ENCODE data around the gene GABRR1.

Gene GABRR1

GRCh38 chr6:89214197-89214596 lies 3.0 kb downstream of the GABRR1 start:
- DNase-seq, result no peak

- DNase-seq, result no peak
Observed at GRCh38 chr6:89212472-89212871, 4.7 kb downstream of the GABRR1 start.

GRCh38 chr6:89209457-89209856 lies 7.7 kb downstream of the GABRR1 start:
- no peak for DNase-seq

GRCh38 chr6:89208551-89208950 lies 8.6 kb downstream of the GABRR1 start:
- DNase-seq, result no peak

GRCh38 chr6:89205819-89206218 lies 11.3 kb downstream of the GABRR1 start:
- no peak for DNase-seq

- DNase-seq, result no peak
Observed at GRCh38 chr6:89204096-89204495, 13.1 kb downstream of the GABRR1 start.

GRCh38 chr6:89200706-89201215 lies 16.4 kb downstream of the GABRR1 start:
- no peak for DNase-seq

GRCh38 chr6:89199579-89199978 lies 17.6 kb downstream of the GABRR1 start:
- no peak for DNase-seq

GRCh38 chr6:89198235-89198634 lies 18.9 kb downstream of the GABRR1 start:
- no peak for DNase-seq

- DNase-seq, result no peak
Observed at GRCh38 chr6:89197141-89197540, 20.0 kb downstream of the GABRR1 start.

GRCh38 chr6:89194559-89194958 lies 22.6 kb downstream of the GABRR1 start:
- DNase-seq, result no peak

- DNase-seq, result no peak
Observed at GRCh38 chr6:89190741-89191140, 26.4 kb downstream of the GABRR1 start.

- DNase-seq, result no peak
Observed at GRCh38 chr6:89187504-89187903, 29.7 kb downstream of the GABRR1 start.

GRCh38 chr6:89186762-89187161 lies 30.4 kb downstream of the GABRR1 start:
- no peak for DNase-seq

GRCh38 chr6:89184344-89184743 lies 32.8 kb downstream of the GABRR1 start:
- DNase-seq, result no peak

GRCh38 chr6:89183294-89183693 lies 33.9 kb downstream of the GABRR1 start:
- no peak for DNase-seq

GRCh38 chr6:89180971-89181370 lies 36.2 kb downstream of the GABRR1 start:
- no peak for DNase-seq

- DNase-seq, result no peak
Observed at GRCh38 chr6:89180112-89180511, 37.0 kb downstream of the GABRR1 start.

GRCh38 chr6:89173634-89174033 lies 43.5 kb downstream of the GABRR1 start:
- DNase-seq, result no peak

GRCh38 chr6:89172131-89172530 lies 45.0 kb downstream of the GABRR1 start:
- DNase-seq, result no peak

- no peak for DNase-seq
Observed at GRCh38 chr6:89162047-89162371, 55.1 kb downstream of the GABRR1 start.

GRCh38 chr6:89161326-89162046 lies 55.7 kb downstream of the GABRR1 start:
- DNase-seq, result no peak

GRCh38 chr6:89160331-89161092 lies 56.6 kb downstream of the GABRR1 start:
- DNase-seq, result no peak

GRCh38 chr6:89154131-89154530 lies 63.0 kb downstream of the GABRR1 start:
- DNase-seq, result no peak

Measured in activated CD8-positive, alpha-beta memory T cell treated with anti-CD3 and anti-CD28 coated beads, Interleukin-2, amount 50 U/mL, for 48 hours (primary cell).